GM21825 (cell line): Measurements from ENCODE around the gene WDR81.

Source experiments
- ATAC-seq: cut with Tn5 transposase; IDR thresholded peaks from one replicate; pipeline ENCODE4 v1.9.1; 2021; ENCODE audit warnings: mild to moderate bottlenecking, moderate library complexity; ENCODE audit not compliant: unreplicated experiment

The WDR81 gene

GRCh38 chr17:1776857-1777256 lies 52.4 kb downstream of the WDR81 start:
- ATAC-seq: no peak

GRCh38 chr17:1779571-1780131 lies 55.1 kb downstream of the WDR81 start:
- ATAC-seq: no peak

- no peak for ATAC-seq
Measured at GRCh38 chr17:1782171-1782567, 57.7 kb downstream of the WDR81 start.

GRCh38 chr17:1783271-1783670 lies 58.8 kb downstream of the WDR81 start:
- ATAC-seq: no peak

DNA sequence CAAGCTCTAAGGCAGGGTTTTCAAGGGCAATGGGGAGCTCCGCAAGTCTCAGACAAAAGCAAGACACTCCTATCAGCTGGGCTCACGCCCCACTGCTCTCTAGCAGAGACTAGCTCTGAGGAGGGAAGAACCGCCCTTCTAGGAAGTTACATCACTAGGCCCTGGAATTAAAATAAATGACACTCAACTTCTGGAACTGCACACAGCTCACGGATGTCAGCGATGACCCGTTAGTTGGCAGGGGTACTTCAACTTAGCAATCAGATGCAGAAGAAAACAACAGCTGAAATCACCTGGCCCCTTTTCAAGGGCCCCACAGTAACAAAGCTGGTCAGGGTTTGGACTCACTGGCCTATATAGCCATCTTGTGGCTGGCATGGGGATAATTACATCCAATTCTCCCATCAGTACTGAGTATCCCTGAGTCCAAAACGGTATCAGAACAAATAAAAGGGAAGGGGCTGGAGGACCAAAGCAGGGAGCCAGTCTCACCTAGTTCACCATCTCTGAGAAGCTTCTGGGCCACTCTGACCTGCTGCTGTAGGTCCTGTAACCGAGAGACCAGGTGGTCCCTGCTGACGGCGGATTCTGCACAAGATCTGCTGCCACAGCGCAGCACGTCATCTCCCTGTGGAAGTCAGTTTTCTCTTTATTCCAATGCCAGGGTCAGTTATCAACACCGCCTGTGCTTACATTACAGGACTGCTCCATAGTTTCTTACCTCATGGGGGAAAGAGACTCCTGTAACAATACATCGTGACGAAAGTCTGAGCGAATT lies 59.5 kb downstream of the WDR81 start:
- no peak for ATAC-seq

GRCh38 chr17:1785930-1786329 lies 61.4 kb downstream of the WDR81 start:
- ATAC-seq: no peak

- no peak for ATAC-seq
Measured at GRCh38 chr17:1786708-1787107, 62.2 kb downstream of the WDR81 start.

GRCh38 chr17:1787301-1787902 lies 62.9 kb downstream of the WDR81 start:
- no peak for ATAC-seq
